HuH-7.5 (cell line): Measurements from ENCODE around the gene MAP3K8.
"Not testable (repeated sequence)": the region's sequence is repeated elsewhere in the genome, so short reads cannot be mapped to it uniquely, and the experiment has no call there.

Source experiments
- DNase-seq: peaks from one replicate; pipeline ENCODE4 v3.0.0; 2011; ENCODE audit warnings: low spot score

MAP3K8 gene

DNA sequence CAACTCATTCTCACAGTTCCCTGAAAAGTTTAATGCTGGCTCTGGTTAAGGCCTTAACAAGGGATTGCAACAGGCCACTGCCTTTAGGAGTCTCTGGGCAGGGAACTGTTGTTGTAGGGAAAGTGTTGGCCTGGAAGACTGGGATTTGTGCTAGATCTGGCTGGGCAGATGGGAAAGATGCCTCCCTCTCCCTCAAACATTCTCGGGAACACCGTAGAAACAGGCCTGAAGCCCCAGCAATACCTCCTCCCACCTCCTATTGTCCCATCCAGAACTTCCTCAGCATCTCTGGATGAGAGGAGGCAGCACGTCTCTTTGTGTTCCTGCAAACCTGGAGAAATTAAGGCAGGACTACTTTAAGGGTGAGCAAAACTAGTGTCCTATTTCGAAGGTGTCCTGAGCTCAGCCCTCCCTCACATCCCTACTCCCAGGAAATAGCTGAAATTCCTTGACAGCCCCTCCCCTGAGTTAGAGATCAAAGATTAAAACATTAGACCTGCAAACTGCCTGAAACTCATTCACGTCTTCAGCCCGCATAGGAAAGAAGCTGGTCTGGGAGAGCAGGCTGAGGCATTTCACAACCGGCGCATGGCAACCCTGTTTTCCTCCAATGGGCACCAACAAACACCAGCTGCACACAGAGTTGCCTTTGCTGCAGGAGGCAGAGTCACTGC lies 10.9 kb upstream of the MAP3K8 start:
- DNase-seq, result no peak

- not testable (repeated sequence) for DNase-seq
Measured at GRCh38 chr10:30423655-30424275, 10.2 kb upstream of the MAP3K8 start.

DNA sequence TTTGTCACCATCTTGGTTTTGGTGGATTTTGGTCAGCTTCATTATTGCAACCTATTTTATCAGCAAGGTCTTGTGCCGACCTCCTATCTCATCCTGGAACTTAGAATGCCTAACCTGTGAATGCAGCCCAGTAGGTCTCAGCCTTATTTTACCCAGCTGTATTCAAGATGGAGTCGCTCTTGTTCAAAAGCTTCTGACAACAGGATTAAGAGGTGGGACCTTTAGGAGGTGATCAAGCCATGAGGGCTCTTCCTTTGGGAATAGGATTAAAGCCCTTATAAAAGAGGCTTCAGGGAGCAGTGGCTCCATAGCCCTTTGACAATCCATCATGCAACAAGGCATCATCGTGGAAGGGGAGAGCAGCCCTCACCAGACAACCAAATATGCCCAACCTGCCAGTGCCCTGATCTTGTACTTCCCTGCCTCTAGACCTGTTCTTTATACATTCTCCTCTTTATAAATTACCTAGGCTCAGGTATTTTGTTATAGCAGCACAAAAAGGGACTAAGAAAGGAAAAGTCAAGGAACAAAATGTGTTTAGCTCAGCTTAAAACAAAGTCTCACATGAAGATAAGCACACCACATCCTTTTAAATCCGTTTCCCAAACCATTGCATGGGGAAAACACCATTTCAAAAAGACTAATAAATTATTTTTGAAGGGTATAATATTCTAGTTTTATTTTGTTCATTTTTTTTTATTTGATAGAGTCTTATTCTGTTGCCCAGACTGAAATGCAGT lies 8.5 kb upstream of the MAP3K8 start:
- DNase-seq, result no peak

- no peak for DNase-seq
Measured at GRCh38 chr10:30430544-30431298, 3.3 kb upstream of the MAP3K8 start.

DNA sequence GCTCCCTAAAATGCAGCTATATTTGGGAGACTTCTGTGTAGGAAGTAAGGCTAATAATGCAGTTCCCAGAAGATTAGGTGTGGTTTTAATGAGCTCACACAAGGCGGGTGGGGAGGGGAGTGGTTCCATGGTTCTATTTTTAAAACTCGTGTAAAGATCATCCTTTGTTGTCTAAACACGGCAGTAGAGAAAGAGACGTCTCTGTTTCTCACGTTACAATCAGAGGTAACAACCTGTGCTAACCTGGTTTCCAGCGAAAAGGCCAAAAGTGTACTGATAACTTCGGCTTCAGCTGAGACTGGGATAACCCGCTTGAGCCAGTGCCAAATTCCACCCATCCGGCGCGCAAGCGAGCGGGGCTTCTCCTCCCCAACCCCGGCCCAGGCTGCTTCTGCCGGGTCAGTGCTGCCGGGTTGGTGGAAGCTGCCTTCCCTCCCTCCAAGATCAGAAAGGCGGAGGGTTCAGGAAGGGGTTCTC lies 2.5 kb upstream of the MAP3K8 start:
- peak; percentile 28 for DNase-seq

DNA sequence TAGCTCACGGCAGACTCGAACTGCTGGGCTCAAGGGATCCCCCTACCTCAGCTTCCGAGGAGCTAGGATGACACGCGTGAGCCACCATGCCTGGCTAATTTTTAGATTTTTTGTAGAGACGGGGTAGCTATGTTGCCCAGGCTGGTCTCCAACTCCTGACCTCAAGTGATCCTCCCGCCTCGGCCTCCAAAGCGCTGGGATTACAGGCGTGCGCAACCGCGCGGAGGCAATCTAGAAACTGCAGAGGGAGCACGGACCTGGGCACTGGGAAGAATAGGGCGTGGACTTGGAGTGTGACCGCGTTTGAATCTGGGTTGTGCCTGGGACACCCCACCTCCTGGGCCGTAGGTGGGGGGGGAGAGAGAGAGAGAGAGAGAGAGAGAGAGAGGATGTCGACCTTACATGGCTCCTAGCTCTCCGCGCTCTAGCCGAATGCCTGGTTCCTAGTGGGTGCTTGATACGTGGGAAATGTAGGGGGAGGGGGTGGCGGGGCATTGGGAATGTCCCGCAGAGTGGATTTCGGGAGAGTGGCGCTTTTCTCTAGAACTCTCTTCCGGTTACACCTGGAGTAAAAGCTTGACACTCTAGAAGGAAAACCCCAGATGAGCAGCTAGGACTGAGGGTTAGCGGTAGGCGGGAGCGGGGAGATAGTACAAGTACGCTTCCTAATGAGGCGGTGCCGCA lies 1.2 kb upstream of the MAP3K8 start:
- no peak for DNase-seq

DNA sequence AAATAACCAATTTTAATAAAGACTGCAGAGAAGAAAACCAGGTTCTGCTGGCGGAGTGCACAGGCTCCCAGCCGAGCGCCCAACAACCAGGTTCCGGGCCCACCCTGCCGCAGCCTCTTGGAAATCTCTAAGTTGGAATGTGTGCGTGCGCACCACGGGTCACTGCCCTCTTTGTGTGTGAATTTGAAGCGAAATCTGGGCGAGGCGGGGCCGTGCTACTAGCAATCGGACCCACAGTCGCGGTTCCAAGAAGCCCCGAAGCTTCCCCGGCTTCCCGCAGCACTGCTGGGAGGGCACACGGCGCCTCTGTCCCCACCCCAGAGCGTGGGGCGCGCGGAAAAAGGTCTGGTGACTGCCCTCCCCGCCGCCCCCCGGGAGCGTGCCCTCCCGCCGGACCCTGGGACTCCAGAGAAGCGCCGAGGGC lies 666 bp upstream of the MAP3K8 start:
- peak; percentile 45 for DNase-seq

DNA sequence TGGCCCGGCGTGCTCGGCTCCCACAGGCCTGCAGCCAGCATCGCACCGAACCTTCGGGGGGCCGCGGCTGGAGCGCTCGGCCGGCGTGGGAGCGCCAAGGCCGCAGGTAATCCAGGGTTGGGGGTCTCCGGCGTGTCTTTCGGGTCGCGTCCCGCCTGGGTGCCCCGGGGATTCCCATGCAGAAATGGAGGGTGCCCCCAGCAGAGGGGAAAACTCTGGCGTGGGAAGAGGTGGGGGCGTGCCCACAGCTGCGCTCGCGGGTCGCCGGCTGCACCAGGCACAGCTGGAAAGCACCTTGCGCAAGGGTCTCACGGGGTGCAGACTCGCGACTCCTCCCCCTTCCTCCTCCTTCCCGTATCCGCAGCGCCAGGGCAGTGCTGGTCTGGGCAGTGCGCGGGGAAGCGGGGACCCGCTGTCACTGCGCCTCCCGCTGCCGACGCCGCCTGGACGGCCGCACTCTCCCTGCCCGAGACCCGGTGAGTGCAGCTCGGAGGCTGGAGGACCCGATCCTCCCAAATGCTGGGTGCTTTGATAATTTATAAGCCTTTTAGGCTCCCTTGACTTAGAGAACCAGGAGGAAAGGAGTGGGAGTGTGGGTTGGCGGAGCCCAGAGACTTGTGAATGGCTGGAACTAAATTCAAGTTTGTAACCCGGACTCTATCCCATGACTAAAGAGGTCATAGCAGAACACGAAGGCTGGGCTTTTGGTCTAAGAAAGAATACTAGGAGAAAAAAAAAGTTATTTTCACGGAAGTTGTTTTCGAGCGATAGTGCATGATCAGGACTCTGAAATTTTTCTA lies 489 bp downstream of the MAP3K8 start:
- peak; percentile 68 for DNase-seq

DNA sequence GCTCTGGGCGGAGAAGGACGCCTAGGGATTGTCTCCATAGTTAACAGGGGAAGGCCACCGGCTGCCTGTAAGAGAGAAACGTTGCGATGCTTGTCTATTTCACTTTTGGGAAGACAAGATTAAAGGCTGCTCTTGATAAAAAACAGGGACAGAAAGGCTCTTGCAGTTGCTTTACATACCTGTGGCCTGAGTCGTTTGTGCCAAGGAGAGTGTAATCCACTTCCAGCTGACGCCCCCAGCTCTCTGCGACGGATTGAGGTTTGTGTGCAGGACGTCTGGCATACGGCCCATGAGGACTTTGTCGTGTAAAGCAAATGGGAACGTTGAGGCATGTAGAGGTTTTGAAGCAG lies 1.1 kb downstream of the MAP3K8 start:
- DNase-seq, result no peak

DNA sequence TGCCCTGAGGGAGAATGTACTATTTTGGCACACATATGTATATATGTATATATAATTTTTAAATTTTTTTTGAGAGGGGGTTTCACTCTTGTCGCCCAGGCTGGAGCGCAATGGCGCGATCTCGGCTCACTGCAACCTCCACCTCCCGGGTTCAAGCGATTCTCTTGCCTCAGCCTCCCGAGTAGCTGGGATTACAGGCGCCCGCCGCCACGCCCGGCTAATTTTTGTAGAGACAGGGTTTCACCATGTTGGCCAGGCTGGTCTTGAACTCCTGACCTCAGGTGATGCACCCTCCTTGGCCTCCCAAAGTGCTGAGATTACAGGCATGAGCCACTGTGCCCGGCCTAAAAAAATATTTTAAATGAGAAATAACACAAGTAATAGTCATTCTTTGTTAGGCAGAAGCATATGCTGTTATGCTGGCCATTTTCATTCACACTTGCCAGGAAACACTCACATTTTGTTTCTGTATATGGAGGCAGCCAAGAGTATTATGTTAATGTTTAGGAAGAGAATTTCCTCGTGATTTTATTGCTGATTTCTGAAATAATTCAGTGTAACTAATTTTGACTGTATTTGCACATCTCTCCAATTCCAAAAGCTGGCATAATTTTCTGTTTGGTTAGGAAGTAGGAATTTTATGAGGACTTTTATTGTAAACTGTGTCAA lies 1.6 kb downstream of the MAP3K8 start:
- DNase-seq, result not testable (repeated sequence)

DNA sequence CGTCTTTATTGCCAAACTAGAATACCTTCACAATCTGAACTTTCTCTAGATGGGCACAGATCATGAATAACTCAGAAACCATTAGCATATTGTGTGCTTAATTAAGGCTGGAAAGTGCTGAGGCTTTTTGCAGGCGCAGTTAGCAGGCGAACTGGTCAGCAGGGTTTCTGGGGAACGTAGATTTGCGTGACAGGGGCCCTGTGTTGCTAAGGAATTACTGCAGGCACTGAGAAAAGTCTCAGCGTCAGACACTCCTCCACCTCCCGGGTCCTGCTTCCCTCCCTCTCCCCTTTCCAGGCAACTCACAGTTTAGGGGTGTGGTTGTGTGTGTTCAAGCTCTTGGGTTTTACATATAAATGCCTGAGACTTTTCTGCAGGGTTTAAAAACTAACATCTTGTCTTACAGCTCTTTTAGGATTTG lies 2.2 kb downstream of the MAP3K8 start:
- no peak for DNase-seq

DNA sequence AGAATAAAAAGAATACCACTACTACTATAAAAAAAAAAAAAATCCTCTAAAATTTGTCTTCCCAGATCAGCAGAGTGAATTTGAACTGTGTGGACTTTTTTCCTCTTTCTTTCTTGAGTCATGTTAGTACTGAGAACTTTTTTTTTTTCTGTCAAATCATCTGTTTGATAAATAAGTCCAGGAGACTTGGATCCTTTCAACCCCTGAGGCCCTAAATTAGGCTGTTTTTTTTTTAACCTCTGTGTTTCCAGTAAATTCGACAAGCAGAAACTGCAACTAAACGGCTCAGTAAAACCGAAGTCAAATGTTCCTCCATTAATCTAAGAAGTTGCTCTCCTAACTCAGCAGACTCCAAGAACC lies 2.7 kb downstream of the MAP3K8 start:
- DNase-seq, result no peak

- DNase-seq, result no peak
Measured at GRCh38 chr10:30437031-30437841, 3.3 kb downstream of the MAP3K8 start.

- DNase-seq, result peak; percentile 76
Measured at GRCh38 chr10:30438021-30438850, 4.3 kb downstream of the MAP3K8 start.

DNA sequence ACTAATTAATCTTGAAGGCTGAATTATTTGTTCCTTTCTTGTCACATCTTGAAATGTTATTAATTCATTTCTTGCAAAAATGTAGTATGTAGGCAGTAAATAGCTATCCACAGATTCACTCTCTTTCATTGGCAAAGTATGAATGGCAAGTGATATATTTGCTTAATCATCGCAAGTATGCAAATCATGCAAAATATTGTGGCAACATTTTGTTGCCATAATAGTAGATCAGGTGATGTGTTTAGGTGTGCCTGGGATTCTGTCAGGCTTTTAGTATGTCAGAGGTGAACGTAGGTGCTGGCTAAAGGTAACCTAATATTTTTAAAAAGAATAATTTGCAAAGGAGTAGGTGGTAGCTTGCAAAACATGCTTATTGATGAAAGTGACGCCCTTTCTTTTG lies 5.9 kb downstream of the MAP3K8 start:
- DNase-seq, result no peak

GRCh38 chr10:30442019-30442606 lies 8.1 kb downstream of the MAP3K8 start:
- no peak for DNase-seq

DNA sequence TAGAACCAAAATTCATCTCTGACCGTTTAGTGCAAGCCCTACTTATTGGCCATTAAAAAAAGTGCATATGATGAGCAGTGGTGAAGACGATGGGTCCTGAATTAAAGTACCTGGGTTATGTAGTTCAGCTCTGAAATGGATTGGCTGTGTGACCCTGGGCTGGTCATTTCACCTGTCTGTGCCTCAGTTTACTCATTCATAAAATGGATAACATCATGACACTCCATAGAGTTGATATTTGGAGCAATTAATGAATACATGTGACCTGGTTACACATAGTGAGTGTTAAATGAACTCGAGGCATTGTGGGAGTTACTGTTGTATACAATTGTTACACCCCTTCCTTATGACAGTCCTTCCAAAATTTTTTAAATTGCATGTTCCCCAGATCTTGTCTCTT lies 9.1 kb downstream of the MAP3K8 start:
- DNase-seq, result no peak

DNA sequence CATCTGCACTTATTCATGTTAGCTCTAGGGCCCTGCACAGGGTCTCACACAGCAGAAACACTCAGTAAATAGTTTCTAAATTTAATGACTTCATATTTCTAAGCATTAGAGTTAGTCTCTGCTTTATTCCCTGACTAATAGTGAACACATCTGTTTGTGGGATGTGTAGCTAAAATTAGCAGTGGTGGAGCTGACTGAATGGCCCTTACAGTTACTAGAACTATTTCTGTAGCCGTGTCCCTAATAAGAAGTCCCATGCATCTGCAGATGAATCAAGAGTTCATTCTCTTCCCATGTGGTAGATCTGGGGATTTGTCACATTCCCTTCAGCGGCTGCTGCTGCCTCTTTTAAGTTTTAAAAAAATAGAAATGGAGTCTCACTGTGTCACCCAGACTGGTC lies 11.7 kb downstream of the MAP3K8 start:
- no peak for DNase-seq
